KOPT-K1 (cell line): ENCODE results near the gene COL27A1.

Experiments
- H3K27ac ChIP-seq: fragments of 200-600 bp; sonication (generic); 2 replicates; pipeline ENCODE4 v1.5.1; 2016; ENCODE audit warnings: antibody characterized with exemption, mild to moderate bottlenecking, low read depth, low read length; ENCODE audit not compliant: poor library complexity, severe bottlenecking
- H3K36me3 ChIP-seq: fragments of 200-600 bp; sonication (generic); 2 replicates; pipeline ENCODE4 v1.5.1; 2017; ENCODE audit warnings: antibody characterized with exemption, mild to moderate bottlenecking, low read length, moderate library complexity; ENCODE audit not compliant: insufficient read depth
- H3K9me3 ChIP-seq: fragments of 200-600 bp; sonication (generic); 2 replicates; pipeline ENCODE4 v1.5.1; 2017; ENCODE audit warnings: antibody characterized with exemption, low read length, mild to moderate bottlenecking; ENCODE audit not compliant: insufficient read depth, poor library complexity, severe bottlenecking

Gene COL27A1

GRCh38 chr9:114155263-114155994, at the start of gene COL27A1:
Gene COL27A1, plus strand, starts transcription at chr9:114155537. Its CDS starts 414 bp downstream, at chr9:114155951.
- no peaks in the 10 kb centered on the region for H3K9me3 ChIP-seq
- no peaks in the 10 kb centered on the region for H3K36me3 ChIP-seq
- H3K27ac ChIP-seq = no peak within 1 kb of the TSS

- Histone ChIP-seq H3K36me3 (no peaks in the 10 kb centered on the region), H3K9me3 (no peaks in the 10 kb centered on the region), H3K27ac (no peak overlapping the region)
Observed at GRCh38 chr9:114107286-114108001, 47.9 kb upstream of the COL27A1 start.

- no peak overlapping the region for H3K27ac ChIP-seq
- H3K9me3 ChIP-seq = no peaks in the 10 kb centered on the region
- H3K36me3 ChIP-seq = no peaks in the 10 kb centered on the region
Observed at GRCh38 chr9:114108016-114108833, 47.1 kb upstream of the COL27A1 start.

- Histone ChIP-seq H3K36me3 (no peaks in the 10 kb centered on the region), H3K27ac (no peak overlapping the region), H3K9me3 (no peaks in the 10 kb centered on the region)
Observed at GRCh38 chr9:114109124-114109523, 46.2 kb upstream of the COL27A1 start.

GRCh38 chr9:114110180-114110579, 45.2 kb upstream of the COL27A1 start:
- no peak overlapping the region for H3K27ac ChIP-seq
- no peaks in the 10 kb centered on the region for H3K36me3 ChIP-seq

GRCh38 chr9:114112325-114112724, 43.0 kb upstream of the COL27A1 start:
- Histone ChIP-seq H3K36me3 (no peaks in the 10 kb centered on the region), H3K9me3 (no peaks in the 10 kb centered on the region), H3K27ac (no peak overlapping the region)

More at GRCh38 chr9:114110180-114110579, 45.2 kb upstream of the COL27A1 start:
- no peaks in the 10 kb centered on the region for H3K9me3 ChIP-seq

- Histone ChIP-seq H3K36me3 (no peaks in the 10 kb centered on the region), H3K27ac (no peak overlapping the region)
Observed at GRCh38 chr9:114112778-114113584, 42.4 kb upstream of the COL27A1 start.

GRCh38 chr9:114114364-114114763, 41.0 kb upstream of the COL27A1 start:
- no peak overlapping the region for H3K27ac ChIP-seq
- no peaks in the 10 kb centered on the region for H3K36me3 ChIP-seq
- no peaks in the 10 kb centered on the region for H3K9me3 ChIP-seq

More at GRCh38 chr9:114112778-114113584, 42.4 kb upstream of the COL27A1 start:
- H3K9me3 ChIP-seq = no peaks in the 10 kb centered on the region

GRCh38 chr9:114115654-114116125, 39.6 kb upstream of the COL27A1 start:
- no peak overlapping the region for H3K27ac ChIP-seq
- no peaks in the 10 kb centered on the region for H3K36me3 ChIP-seq
- H3K9me3 ChIP-seq = no peaks in the 10 kb centered on the region

GRCh38 chr9:114116126-114116747, 39.1 kb upstream of the COL27A1 start:
- H3K36me3 ChIP-seq = no peaks in the 10 kb centered on the region
- no peak overlapping the region for H3K27ac ChIP-seq
- no peaks in the 10 kb centered on the region for H3K9me3 ChIP-seq

GRCh38 chr9:114117614-114117995, 37.7 kb upstream of the COL27A1 start:
- no peaks in the 10 kb centered on the region for H3K9me3 ChIP-seq
- no peaks in the 10 kb centered on the region for H3K36me3 ChIP-seq
- H3K27ac ChIP-seq = no peak overlapping the region

- no peaks in the 10 kb centered on the region for H3K9me3 ChIP-seq
- H3K27ac ChIP-seq = no peak overlapping the region
- H3K36me3 ChIP-seq = no peaks in the 10 kb centered on the region
Observed at GRCh38 chr9:114117996-114118830, 37.1 kb upstream of the COL27A1 start.
